ENCODE measurements around the gene C2orf69.

C2orf69 gene

DNA sequence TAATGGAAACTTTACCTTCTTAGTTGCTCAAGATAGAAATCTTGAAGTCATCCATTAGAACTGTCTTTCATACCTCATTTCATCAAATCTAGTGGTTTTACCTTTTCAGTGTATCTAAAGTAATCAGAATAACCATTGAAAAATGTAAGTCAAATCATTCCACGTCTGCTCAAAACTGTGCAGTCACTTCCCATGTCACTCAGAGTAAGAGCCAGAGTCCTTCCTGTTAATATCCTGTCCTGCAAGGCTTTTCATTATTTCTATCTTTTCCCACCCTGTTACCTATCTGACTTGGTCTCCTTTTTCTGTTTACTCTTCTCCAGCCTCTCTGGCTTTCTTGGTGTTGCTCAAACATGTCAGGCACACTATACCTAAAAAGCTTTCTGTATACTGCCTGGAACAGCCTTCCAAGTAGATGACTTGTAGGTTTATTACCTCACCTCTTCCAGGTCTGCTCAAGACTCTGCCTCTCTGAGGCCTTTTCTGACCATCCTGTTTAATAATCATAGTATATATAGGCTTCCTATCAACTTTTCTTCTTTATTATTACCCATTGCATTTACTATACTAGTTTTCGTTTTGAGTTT is 3.4 kb downstream of the C2orf69 start:
- no peak for DNase-seq (ENCODE audit: low read depth)

- DNase-seq (ENCODE audit: low read depth): no peak
Observed at GRCh38 chr2:199916980-199917379, 5.9 kb downstream of the C2orf69 start.

DNA sequence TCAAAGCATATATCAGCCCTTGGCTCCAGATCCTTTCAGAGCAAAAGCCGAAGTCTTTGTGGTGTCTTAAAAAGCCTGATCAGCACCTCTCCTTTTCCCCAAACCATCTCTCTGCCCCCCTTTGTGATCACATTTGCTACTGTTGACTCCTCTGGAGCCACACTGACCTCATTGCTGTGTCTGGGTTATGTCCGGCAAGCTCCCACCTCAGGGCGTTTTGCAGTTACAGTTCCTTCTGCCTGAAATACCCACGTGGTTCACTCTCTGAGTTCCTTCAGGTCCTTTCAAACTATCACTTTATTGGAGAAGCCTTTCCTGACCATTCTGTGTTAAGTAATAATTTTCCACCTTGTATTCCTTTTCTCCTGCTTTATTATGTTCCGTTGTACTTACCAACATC is 11.8 kb downstream of the C2orf69 start:
- DNase-seq (ENCODE audit: low read depth): no peak

- DNase-seq (ENCODE audit: low read depth): no peak
Observed at GRCh38 chr2:199923924-199924323, 12.8 kb downstream of the C2orf69 start.

DNA sequence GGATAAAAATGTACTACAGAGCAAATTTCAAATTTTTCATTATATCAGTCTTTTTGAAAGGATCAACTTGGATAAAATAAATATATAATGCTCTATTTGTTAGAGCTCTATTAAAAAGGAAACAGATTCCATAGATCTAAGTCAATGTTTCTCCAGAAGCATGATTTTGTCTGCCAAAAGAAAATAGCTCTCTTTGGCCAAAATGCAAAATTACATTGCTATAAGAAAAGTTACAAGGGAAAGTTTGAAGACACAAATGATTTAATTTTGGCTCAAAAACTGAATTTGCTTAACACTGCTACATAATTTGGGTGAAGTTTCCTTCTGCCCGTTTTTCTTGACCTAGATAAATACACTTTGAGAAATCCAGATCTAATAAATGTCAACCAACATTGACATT is 15.7 kb downstream of the C2orf69 start:
- no peak for DNase-seq (ENCODE audit: low read depth)

GRCh38 chr2:199928226-199928625 is 17.1 kb downstream of the C2orf69 start:
- DNase-seq (ENCODE audit: low read depth): no peak

GRCh38 chr2:199928626-199929025 is 17.5 kb downstream of the C2orf69 start:
- DNase-seq (ENCODE audit: low read depth): no peak

DNA sequence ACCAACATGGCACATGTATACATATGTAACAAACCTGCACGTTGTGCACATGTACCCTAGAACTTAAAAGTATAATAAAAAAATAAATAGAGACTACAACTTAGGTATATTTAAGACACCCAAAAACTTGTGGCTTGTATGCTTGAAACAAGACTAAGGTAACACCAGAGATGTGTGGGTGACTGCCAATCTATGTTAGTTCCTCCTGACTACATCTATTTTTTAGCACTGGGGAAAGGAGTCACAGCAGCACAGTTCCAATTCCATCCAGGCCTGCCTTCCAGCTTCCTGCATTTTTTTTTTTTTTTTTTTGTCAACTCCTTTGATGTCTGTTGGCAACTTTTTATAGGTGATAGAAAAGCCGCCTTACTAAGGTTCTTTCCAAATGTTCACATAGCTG is 18.2 kb downstream of the C2orf69 start:
- no peak for DNase-seq (ENCODE audit: low read depth)

DNA sequence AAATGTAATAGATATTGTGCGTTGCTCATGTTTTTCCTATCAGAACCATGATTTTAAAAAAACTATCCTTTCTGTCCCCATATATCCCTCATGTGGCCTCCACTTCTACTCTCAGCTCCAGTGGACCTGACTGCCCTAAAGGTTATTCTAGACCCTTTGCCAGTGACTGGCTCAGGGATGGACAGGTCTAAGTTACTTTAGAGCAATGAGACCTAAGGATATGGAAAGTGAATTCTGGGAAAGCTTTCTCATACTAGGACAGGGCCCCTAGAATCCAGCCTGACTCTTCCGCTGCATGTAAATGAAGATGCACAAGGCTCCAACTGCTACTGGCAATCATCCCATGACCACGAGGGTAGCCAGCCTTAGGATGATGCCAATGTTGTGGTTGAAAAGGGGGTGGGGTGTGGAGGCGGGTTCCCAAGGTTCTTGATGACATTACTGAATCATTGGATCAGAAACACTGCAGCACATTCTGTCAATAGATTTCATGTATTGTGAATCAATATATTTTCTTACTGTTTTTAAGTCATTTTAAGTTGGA is 21.3 kb downstream of the C2orf69 start:
- DNase-seq (ENCODE audit: low read depth): no peak

GRCh38 chr2:199933466-199933865 is 22.4 kb downstream of the C2orf69 start:
- DNase-seq (ENCODE audit: low read depth): no peak

DNA sequence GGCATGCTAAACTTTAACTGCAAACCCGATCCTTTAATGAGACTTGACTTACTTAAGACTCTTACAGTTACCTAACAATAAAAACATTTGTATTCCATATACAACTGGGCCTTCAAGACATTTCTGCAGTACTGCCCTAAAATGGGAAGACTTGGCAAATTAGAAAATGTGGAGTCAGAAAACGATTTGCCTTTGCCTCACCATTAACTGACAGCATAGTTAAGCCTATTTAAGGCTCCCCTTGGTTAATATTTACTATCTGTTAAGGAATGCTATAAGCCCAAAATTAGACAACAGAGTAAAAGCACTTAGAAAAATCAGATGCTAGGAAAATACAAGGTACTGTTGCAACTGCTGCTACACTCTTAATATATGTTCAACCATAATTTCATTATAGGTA is 25.5 kb downstream of the C2orf69 start:
- DNase-seq (ENCODE audit: low read depth): no peak

DNA sequence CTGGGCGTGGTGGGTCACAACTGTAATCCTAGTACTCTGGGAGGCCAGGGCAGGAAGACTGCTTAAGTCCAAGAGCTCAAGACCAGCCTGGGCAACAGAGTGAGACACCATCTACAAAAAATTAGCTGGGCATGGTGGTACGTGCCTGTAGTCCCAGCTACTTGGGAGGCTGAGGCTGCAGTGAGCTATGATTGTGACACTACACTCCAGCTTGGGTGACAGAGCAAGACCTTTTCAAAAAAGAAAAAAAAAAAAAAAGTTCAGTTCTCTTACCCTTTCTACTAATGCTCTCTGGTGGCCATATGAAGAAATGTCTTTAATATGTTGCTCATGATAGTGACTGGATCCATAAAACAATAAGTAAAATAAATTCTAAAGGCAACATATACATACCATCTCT is 29.3 kb downstream of the C2orf69 start:
- no peak for DNase-seq (ENCODE audit: low read depth)

DNA sequence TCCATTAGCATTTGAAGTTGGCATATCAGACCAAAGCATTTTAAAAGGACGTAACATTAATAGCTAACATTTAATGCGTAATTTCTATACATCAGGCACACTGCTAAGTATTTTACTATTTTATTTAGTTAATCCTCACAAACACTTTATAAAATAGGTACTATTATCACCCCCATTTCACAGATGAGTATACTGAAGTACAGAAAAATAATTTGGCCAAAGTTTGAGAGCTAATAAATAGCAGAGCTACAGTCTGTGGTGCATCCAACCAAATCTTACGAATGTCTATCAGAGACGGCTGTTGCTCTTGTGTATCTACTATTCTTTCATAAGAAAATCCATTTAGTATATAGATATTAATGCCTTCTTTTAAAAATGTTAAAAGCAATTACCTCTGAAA is 32.3 kb downstream of the C2orf69 start:
- no peak for DNase-seq (ENCODE audit: low read depth)

DNA sequence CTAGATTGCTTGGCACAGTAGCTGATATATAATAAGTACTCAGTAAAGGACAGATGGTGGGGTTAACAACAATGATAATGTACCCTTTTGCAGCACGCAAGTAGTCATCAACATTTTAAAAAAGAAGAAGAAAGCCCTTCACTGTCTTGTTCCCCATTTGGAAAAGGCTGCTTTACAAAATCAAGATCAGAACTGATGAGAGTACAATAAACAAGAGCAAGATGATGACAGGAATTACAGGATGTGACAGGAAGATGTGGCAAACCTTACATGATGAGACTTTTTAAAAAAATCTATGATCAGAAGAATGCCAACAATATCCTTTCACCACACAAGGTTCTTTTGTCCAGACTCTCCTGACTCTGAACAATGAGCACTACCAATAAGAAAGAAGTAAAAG is 35.1 kb downstream of the C2orf69 start:
- no peak for DNase-seq (ENCODE audit: low read depth)

- no peak for DNase-seq (ENCODE audit: low read depth)
Observed at GRCh38 chr2:199946836-199947235, 35.7 kb downstream of the C2orf69 start.

DNA sequence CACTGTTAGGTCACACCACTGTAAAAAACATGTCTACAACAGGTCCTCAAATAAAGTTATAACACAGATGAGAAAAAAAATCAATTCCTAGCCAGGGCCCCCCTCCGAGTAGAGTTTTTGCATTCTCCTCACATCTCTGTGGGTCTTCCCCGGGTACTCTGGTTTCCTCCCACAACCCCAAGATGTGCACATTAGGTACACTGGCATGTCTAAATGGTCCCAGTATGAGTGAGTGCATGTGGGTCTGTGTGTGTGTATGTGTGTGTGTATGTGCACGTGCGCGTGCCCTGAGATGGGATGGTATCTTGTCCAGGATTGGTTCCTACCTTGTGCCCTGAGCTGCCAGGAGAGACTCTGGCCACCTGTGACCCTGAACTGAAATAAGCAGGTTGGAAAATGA is 39.3 kb downstream of the C2orf69 start:
- no peak for DNase-seq (ENCODE audit: low read depth)

- DNase-seq (ENCODE audit: low read depth): no peak
Observed at GRCh38 chr2:199951023-199951422, 39.9 kb downstream of the C2orf69 start.

DNA sequence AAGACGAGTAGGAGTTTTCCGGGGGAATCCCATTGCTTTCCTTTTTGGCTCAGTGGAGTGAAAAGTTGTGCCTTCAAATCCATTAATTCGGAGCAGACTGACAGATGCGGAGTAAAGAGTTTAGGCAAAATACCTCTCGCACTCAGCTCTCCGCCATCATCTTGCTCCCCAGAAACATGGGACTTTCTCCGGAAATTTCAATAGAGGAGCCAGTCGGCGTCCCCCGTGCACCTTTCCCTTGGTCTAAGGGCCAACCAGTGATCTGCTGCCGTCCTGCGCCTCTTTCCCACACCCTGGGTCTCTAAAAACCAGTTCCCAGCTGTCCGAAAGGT is 43.9 kb downstream of the C2orf69 start:
- peak; percentile 3 for DNase-seq (ENCODE audit: low read depth)

GRCh38 chr2:199955339-199956061 is 44.4 kb downstream of the C2orf69 start, which contains the start of the genes MAIP1 and TYW5:
Gene MAIP1 (plus strand): TSS chr2:199955582. CDS start chr2:199955799, 217 bp downstream.
Gene TYW5 (minus strand): TSS chr2:199955491. CDS start chr2:199955470, 21 bp downstream.
- DNase-seq (ENCODE audit: low read depth): peak; percentile 63

DNA sequence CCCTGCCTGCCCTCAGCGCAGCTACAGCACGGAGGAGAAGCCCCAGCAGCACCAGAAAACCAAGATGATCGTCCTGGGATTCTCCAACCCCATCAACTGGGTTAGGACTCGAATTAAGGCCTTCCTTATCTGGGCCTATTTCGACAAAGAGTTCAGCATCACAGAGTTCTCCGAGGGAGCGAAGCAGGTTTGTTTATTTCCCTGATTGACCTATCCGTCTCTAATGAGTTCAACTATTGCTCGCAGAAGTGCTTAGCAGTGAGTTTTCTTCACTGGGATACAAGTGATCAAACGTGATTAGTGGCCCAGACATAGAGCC is 44.9 kb downstream of the C2orf69 start:
- DNase-seq (ENCODE audit: low read depth): no peak

DNA sequence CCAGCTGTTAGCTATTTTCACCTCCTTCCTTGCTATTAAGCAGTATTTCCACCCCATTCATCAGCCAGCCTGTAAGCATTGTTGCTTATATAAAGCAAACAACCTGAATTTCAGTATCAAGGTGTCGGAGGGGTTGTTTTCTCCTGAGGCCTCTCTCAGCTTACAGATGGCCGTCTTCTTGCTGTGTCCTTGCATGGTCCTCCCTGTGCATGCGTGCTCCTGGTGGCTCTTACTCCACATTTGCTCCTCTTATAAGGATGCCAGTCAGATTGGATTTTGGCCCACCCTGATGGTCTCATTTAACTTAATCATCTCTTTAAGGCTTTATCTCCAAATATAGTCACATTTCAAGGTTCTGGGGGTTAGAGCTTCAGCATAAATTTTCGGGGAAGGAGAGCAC is 46.9 kb downstream of the C2orf69 start:
- DNase-seq (ENCODE audit: low read depth): no peak

GRCh38 chr2:199962203-199962602 is 51.1 kb downstream of the C2orf69 start:
- DNase-seq (ENCODE audit: low read depth): no peak

DNA sequence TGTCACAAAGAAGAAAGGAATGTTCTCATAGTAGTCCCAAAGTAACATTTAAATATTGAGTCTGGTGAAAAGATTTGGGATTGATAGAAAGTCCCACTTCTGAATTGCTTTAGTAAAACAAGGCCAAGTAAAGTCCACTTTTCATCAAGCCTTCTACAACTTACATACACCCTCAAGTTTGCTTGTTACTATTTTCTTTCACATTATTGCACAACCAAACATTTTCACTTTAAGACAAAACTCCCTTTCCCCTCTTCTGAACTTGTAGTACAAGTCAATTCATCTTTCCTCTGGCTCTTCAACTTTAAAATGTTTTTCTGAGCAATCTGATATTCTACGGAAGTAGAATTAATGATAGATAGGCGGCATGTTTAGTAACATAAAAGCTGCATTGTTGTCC is 55.3 kb downstream of the C2orf69 start:
- DNase-seq (ENCODE audit: low read depth): no peak

GRCh38 chr2:199966976-199967375 is 55.9 kb downstream of the C2orf69 start:
- DNase-seq (ENCODE audit: low read depth): no peak

Data from activated gamma-delta T cell treated with anti-CD3 and anti-CD28 coated beads, Interleukin-2, amount 50 U/mL, for 16 hours (primary cell).